GM04504 (cell line): ENCODE measurements around the gene ASCL5.

ENCODE experiments used
- DNase-seq: peaks from one replicate; pipeline ENCODE4 v3.0.0-alpha.2; 2012; ENCODE audit warnings: low read depth

ASCL5 gene

GRCh38 chr1:201110616-201111015 is 16.4 kb downstream of the ASCL5 start:
- no peak for DNase-seq

- DNase-seq, result no peak
Observed at GRCh38 chr1:201110138-201110537, 16.8 kb downstream of the ASCL5 start.

- no peak for DNase-seq
Observed at GRCh38 chr1:201109651-201110050, 17.3 kb downstream of the ASCL5 start.

- DNase-seq, result no peak
Observed at GRCh38 chr1:201108614-201109013, 18.4 kb downstream of the ASCL5 start.

- DNase-seq, result no peak
Observed at GRCh38 chr1:201105688-201106087, 21.3 kb downstream of the ASCL5 start.

GRCh38 chr1:201104141-201104540 is 22.8 kb downstream of the ASCL5 start:
- DNase-seq, result no peak

- no peak for DNase-seq
Observed at GRCh38 chr1:201103666-201104065, 23.3 kb downstream of the ASCL5 start.

- no peak for DNase-seq
Observed at GRCh38 chr1:201100169-201100930, 26.6 kb downstream of the ASCL5 start.

- DNase-seq, result no peak
Observed at GRCh38 chr1:201098992-201099677, 27.8 kb downstream of the ASCL5 start.

GRCh38 chr1:201096977-201097856 is 29.8 kb downstream of the ASCL5 start:
- no peak for DNase-seq

- DNase-seq, result no peak
Observed at GRCh38 chr1:201096041-201096461, 30.9 kb downstream of the ASCL5 start.

GRCh38 chr1:201095581-201095980 is 31.4 kb downstream of the ASCL5 start:
- no peak for DNase-seq

GRCh38 chr1:201094832-201095231 is 32.2 kb downstream of the ASCL5 start:
- DNase-seq, result no peak

GRCh38 chr1:201093962-201094361 is 33.0 kb downstream of the ASCL5 start:
- DNase-seq, result no peak

- no peak for DNase-seq
Observed at GRCh38 chr1:201093561-201093960, 33.4 kb downstream of the ASCL5 start.

- no peak for DNase-seq
Observed at GRCh38 chr1:201092738-201093137, 34.2 kb downstream of the ASCL5 start.

- DNase-seq, result no peak
Observed at GRCh38 chr1:201091256-201091655, 35.7 kb downstream of the ASCL5 start.

GRCh38 chr1:201090541-201090940 is 36.4 kb downstream of the ASCL5 start:
- no peak for DNase-seq

GRCh38 chr1:201089596-201089995 is 37.4 kb downstream of the ASCL5 start:
- DNase-seq, result no peak

- DNase-seq, result no peak
Observed at GRCh38 chr1:201088901-201089525, 38.0 kb downstream of the ASCL5 start.

- DNase-seq, result no peak
Observed at GRCh38 chr1:201088395-201088794, 38.6 kb downstream of the ASCL5 start.
